Skeletal muscle satellite cell (primary cell): Measurements from ENCODE around the gene DIO3.

Source experiments
- H3K27me3 ChIP-seq: 2 replicates; pipeline ENCODE4 v1.7.0; 2013; ENCODE audit warnings: low read length; ENCODE audit not compliant: control insufficient read depth, insufficient read depth
- H3K36me3 ChIP-seq: 2 replicates; pipeline ENCODE4 v1.7.0; 2013; ENCODE audit warnings: mild to moderate bottlenecking, control low read depth, low read length; ENCODE audit not compliant: insufficient read depth
- H3K4me1 ChIP-seq: 2 replicates; pipeline ENCODE4 v1.7.0; 2013; ENCODE audit warnings: low read length; ENCODE audit not compliant: control insufficient read depth, insufficient read depth
- H3K4me2 ChIP-seq: 2 replicates; pipeline ENCODE4 v1.7.0; 2013; ENCODE audit warnings: mild to moderate bottlenecking, low read length
- H3K4me3 ChIP-seq: 2 replicates; pipeline ENCODE4 v1.7.0; 2013; ENCODE audit warnings: low read length
- H3K9ac ChIP-seq: 2 replicates; pipeline ENCODE4 v1.7.0; 2013; ENCODE audit warnings: mild to moderate bottlenecking, low read depth, low read length, moderate library complexity
- H3K9me3 ChIP-seq: replicated peaks from 2 replicates; pipeline ENCODE4 v1.7.0; 2013; ENCODE audit warnings: mild to moderate bottlenecking, control low read depth, low read length

Gene DIO3

DNA sequence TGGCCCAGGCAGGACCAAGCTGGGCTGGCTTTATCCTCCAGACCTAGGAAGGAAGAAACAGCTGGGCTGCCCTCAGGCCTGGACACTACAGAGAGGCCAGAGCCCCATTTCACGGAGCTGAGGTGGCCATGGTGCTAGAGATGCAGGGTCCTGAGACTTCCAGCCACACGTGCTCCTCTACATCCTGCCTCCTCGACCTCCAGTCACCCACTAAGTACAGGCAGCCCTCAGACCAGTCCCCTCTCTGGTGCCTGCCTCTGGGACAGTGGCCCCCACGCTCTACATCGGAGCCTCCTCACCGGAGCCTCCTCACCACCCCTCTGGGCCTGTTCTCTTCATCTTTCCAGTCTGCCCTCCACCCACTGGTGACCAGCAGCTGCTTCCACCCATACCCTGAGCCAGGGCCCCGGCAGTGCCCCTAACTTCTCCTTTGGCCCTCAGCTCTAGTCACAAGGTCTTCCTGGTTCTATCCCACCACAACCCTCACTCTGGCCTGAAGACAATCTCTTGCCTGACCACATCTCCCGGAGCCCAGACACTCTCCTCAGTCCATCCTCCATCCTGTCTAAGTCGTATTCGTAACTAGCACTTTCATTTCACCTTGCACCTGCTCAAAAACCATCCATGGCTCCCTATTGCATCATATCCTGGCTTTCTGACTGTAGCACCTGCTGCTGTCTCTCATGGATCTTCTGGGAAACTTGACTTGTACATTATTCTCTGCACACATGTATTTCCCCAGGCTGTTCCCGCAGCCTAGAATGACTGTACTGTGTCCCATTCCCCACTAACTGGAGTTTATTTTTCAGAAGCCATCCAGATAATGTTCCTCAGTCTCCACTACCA, 43.9 kb downstream of the DIO3 start:
- no peak overlapping the region for H3K9ac ChIP-seq
- no peaks in the 10 kb centered on the region for H3K36me3 ChIP-seq
- H3K9me3 ChIP-seq: no peaks in the 10 kb centered on the region
- no peaks in the 10 kb centered on the region for H3K4me1 ChIP-seq
- H3K4me3 ChIP-seq: no peak overlapping the region
- no peak overlapping the region for H3K4me2 ChIP-seq
- peaks cover 22% of the 10 kb centered on the region for H3K27me3 ChIP-seq

DNA sequence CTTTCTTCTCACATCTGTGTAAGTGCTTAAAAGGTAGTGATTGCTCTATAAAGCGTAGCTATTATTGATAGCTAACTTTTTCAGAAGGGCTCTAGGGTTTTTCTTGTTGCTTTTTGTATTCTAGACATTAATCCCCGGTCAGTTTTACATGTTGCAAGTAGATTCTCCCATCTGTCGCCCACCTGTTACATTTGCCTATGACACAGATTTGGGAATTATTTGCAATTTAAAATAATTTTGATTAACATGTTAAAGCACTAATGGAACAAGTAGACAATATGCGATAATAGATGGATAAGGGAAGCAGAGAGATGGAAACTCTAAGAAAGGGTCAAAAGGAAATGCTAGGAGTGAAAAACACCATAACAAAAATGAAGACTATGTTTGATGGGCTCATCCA, 44.5 kb downstream of the DIO3 start:
- Histone ChIP-seq H3K27me3 (peaks cover 26% of the 10 kb centered on the region), H3K9ac (no peak overlapping the region), H3K9me3 (no peaks in the 10 kb centered on the region), H3K4me3 (no peak overlapping the region), H3K4me2 (no peak overlapping the region), H3K4me1 (no peaks in the 10 kb centered on the region), H3K36me3 (no peaks in the 10 kb centered on the region)
